ENCODE results near the gene KCNH6. TPM values are rescaled to one million over a fixed set of nuclear protein-coding genes. Genes with fewer than 3 reads are reported as not detected.

KCNH6 gene
- total and polyA plus RNA-seq, 9 of the 15 experiments (the other 6 are each of a cell fraction or from before 2014, with no cell fraction given): not detected

DNA sequence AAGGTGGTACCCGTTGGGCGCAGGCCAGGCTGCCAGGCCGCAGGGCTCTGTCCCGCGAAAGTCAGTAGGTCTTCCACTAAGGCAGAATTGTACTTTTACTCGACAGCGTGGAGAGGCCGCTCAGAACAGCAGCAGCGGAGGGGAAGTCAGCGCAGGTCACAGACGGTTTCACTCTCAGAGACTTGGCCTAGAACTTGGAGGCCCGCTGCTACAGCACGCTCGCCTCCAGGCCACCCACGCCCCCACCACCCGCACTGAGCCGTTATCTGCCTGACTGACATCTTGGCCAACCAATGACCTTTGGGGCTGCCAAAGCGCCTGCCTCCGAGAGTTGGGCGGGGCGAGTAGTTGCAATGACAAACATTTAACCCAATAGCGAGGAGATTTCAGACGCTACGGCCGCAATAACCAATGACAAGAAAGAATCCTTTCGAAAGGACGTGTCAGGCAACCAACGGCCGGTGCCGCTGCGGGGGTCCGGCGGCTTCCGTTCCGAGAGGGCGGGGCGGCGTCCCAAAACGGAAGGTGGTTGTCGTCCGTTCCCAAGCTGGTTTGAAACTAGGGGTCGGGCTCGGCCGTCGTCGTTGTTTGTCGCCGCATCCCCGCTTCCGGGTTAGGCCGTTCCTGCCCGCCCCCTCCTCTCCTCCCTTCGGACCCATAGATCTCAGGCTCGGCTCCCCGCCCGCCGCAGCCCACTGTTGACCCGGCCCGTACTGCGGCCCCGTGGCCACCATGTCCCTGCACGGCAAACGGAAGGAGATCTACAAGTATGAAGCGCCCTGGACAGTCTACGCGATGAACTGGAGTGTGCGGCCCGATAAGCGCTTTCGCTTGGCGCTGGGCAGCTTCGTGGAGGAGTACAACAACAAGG is 27.0 kb downstream of the KCNH6 start, which contains the start of gene DCAF7 (continued):
- TF ChIP-seq, protein P1, sequence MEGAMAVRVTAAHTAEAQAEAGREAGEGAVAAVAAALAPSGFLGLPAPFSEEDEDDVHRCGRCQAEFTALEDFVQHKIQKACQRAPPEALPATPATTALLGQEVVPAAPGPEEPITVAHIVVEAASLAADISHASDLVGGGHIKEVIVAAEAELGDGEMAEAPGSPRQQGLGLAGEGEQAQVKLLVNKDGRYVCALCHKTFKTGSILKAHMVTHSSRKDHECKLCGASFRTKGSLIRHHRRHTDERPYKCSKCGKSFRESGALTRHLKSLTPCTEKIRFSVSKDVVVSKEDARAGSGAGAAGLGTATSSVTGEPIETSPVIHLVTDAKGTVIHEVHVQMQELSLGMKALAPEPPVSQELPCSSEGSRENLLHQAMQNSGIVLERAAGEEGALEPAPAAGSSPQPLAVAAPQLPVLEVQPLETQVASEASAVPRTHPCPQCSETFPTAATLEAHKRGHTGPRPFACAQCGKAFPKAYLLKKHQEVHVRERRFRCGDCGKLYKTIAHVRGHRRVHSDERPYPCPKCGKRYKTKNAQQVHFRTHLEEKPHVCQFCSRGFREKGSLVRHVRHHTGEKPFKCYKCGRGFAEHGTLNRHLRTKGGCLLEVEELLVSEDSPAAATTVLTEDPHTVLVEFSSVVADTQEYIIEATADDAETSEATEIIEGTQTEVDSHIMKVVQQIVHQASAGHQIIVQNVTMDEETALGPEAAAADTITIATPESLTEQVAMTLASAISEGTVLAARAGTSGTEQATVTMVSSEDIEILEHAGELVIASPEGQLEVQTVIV (CRISPR knock-in tag; IDR thresholded peaks at IDR 0.05; ENCODE audit: borderline replicate concordance): no peak
- TF ChIP-seq, protein P2, sequence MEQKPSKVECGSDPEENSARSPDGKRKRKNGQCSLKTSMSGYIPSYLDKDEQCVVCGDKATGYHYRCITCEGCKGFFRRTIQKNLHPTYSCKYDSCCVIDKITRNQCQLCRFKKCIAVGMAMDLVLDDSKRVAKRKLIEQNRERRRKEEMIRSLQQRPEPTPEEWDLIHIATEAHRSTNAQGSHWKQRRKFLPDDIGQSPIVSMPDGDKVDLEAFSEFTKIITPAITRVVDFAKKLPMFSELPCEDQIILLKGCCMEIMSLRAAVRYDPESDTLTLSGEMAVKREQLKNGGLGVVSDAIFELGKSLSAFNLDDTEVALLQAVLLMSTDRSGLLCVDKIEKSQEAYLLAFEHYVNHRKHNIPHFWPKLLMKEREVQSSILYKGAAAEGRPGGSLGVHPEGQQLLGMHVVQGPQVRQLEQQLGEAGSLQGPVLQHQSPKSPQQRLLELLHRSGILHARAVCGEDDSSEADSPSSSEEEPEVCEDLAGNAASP (IDR thresholded peaks at IDR 0.05): no peak
- TF ChIP-seq ZNF79 (CRISPR knock-in tag; IDR thresholded peaks at IDR 0.05; ENCODE audit: low read depth) (no peak), ZBTB8A (IDR thresholded peaks at IDR 0.05; ENCODE audit: partially characterized antibody) (no peak), RB1 (IDR thresholded peaks at IDR 0.05; ENCODE audit: low read depth) (0 out of 2 replicates have a peak, but pooled peaks have one; percentile 67)
- TF ChIP-seq, protein P3, sequence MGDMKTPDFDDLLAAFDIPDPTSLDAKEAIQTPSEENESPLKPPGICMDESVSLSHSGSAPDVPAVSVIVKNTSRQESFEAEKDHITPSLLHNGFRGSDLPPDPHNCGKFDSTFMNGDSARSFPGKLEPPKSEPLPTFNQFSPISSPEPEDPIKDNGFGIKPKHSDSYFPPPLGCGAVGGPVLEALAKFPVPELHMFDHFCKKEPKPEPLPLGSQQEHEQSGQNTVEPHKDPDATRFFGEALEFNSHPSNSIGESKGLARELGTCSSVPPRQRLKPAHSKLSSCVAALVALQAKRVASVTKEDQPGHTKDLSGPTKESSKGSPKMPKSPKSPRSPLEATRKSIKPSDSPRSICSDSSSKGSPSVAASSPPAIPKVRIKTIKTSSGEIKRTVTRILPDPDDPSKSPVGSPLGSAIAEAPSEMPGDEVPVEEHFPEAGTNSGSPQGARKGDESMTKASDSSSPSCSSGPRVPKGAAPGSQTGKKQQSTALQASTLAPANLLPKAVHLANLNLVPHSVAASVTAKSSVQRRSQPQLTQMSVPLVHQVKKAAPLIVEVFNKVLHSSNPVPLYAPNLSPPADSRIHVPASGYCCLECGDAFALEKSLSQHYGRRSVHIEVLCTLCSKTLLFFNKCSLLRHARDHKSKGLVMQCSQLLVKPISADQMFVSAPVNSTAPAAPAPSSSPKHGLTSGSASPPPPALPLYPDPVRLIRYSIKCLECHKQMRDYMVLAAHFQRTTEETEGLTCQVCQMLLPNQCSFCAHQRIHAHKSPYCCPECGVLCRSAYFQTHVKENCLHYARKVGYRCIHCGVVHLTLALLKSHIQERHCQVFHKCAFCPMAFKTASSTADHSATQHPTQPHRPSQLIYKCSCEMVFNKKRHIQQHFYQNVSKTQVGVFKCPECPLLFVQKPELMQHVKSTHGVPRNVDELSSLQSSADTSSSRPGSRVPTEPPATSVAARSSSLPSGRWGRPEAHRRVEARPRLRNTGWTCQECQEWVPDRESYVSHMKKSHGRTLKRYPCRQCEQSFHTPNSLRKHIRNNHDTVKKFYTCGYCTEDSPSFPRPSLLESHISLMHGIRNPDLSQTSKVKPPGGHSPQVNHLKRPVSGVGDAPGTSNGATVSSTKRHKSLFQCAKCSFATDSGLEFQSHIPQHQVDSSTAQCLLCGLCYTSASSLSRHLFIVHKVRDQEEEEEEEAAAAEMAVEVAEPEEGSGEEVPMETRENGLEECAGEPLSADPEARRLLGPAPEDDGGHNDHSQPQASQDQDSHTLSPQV (IDR thresholded peaks at IDR 0.05): no peak
- TF ChIP-seq, protein P4, sequence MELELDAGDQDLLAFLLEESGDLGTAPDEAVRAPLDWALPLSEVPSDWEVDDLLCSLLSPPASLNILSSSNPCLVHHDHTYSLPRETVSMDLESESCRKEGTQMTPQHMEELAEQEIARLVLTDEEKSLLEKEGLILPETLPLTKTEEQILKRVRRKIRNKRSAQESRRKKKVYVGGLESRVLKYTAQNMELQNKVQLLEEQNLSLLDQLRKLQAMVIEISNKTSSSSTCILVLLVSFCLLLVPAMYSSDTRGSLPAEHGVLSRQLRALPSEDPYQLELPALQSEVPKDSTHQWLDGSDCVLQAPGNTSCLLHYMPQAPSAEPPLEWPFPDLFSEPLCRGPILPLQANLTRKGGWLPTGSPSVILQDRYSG (tag; conservative IDR thresholded peaks at IDR 0.05; ENCODE audit: low read depth): no peak
- TF ChIP-seq, protein P5, sequence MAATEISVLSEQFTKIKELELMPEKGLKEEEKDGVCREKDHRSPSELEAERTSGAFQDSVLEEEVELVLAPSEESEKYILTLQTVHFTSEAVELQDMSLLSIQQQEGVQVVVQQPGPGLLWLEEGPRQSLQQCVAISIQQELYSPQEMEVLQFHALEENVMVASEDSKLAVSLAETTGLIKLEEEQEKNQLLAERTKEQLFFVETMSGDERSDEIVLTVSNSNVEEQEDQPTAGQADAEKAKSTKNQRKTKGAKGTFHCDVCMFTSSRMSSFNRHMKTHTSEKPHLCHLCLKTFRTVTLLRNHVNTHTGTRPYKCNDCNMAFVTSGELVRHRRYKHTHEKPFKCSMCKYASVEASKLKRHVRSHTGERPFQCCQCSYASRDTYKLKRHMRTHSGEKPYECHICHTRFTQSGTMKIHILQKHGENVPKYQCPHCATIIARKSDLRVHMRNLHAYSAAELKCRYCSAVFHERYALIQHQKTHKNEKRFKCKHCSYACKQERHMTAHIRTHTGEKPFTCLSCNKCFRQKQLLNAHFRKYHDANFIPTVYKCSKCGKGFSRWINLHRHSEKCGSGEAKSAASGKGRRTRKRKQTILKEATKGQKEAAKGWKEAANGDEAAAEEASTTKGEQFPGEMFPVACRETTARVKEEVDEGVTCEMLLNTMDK (IDR thresholded peaks at IDR 0.05; ENCODE audit: borderline replicate concordance, insufficient read depth, low read depth, low read length, poor library complexity, severe bottlenecking): no peak
- TF ChIP-seq, protein P6, sequence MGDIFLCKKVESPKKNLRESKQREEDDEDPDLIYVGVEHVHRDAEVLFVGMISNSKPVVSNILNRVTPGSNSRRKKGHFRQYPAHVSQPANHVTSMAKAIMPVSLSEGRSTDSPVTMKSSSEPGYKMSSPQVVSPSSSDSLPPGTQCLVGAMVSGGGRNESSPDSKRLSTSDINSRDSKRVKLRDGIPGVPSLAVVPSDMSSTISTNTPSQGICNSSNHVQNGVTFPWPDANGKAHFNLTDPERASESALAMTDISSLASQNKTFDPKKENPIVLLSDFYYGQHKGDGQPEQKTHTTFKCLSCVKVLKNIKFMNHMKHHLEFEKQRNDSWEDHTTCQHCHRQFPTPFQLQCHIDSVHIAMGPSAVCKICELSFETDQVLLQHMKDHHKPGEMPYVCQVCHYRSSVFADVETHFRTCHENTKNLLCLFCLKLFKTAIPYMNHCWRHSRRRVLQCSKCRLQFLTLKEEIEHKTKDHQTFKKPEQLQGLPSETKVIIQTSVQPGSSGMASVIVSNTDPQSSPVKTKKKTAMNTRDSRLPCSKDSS (IDR thresholded peaks at IDR 0.05; ENCODE audit: low read depth, partially characterized antibody): no peak
